NCI-H146 treated with DMSO at 0.1 percent for 48 hours (cell line): ENCODE data around the gene OLFML2B.
A peak's percentile ranks its signal among the peaks of the same experiment; 100 is the strongest.

Experiments
- DNase-seq: peaks from one replicate; lab custom pipeline; 2025; ENCODE audit not compliant: unreplicated experiment; lab: John Stamatoyannopoulos, UW

OLFML2B gene

DNA sequence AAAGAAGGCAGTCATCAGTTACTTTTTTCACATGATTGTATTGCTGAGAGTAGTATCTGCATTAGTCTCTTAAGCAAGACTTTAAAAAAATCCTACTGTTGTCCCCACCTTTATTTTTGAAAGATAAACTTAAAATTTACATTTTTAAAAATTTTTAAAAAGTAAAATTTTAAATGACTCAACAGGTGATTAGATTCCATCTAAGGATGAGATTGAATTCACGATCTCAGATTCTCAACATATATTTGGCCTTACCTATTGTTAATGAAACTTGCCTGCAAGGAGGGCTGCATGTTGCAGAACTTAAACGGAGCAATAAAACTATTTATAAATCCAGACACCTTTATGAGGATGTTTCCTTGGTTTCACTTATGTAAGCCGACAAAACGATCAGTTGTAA, 75.2 kb downstream of the OLFML2B start:
- no peak for DNase-seq

DNA sequence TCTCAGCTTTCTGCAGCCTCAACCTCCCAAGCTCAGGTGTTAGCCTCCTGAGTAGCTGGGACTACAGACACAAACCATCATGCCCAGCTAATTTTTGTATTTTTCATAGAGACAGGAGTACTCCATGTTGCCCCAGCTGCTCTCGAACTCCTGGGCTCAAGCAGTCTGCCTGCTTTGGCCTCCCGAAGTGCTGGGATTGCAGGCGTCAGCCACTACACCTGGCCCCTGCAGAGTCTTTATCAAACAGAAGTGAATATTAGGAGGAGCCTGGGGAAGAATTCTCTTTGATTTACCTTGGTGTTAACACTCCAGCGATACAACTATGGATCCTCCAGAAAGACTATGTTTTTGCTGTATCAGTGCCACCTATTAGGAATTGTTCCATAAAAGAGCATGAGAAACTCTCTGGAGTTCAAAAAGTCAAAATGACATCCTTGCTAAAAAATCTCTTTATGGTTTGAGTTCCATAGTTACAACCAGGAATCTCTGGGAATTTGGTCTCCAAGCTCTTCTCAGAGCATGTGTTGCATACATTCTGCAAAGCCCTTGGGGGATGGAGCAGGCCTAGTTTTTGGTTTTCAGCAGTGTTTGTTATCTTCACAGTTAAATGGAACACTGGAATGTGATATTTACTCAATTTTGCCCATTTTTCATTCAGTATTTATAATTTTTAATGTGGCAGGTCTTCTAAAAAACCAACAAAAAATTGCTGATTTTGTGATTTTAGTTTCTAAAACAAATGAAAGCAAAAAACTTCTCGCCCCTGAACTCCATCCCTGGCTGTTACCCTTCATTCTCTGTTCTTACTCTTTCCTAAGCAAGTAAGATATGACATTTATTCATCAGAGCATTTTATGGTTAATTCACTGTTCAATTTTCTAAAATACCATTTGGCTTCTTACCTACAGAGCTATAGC, 77.3 kb downstream of the OLFML2B start:
- no peak for DNase-seq

DNA sequence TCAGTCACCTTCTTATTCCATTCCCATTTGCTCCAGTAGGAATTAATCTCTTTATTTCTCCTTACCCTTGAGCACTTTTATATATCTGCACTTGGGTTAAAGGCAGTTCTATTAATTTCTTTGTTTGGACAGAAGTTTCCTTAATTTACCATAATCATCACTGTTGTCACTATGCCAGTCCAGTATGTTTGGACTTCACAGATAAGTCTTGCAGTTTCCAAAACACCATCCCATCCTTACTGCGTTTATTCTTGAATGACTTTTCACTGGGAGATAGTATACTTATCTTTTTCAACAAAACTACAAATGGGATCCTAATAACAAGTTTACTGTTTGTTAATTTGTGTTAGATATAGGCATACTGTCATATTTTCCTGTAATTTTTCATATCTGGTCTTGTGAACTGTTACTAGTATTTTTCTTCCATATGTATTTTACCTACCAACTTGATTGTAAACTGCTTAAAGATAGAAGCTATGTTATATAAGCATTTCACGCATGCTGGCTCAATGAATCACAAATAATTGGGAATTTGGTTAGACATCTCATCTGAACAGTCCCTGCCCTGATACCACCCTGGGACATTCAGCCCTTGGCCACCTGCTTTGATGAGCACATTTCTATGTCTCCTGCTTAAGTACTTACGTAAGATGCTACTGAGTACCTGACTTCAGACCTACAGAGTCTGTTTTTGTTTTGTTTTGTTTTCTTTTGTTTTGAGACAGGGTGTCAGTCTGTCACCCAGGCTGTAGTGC, 78.2 kb downstream of the OLFML2B start:
- no peak for DNase-seq

DNA sequence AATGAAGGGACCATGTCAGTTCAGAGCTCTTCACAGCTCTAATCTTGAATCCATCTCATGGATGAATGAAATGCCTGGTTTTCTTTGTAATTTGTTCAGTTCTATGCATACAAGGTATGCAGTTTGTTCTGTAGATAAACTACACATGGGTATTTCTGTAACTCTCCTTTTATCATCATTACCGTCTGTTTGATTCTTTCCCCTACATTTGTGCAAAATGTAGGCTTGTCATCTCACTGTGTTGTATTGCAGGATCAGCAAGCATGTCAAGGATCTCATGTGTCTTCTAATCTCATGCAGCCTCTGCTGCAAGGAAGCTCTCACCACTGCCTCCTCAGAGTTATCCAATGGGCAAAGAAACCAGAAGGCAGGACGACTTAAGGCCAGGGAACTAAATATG, 79.3 kb downstream of the OLFML2B start:
- no peak for DNase-seq

DNA sequence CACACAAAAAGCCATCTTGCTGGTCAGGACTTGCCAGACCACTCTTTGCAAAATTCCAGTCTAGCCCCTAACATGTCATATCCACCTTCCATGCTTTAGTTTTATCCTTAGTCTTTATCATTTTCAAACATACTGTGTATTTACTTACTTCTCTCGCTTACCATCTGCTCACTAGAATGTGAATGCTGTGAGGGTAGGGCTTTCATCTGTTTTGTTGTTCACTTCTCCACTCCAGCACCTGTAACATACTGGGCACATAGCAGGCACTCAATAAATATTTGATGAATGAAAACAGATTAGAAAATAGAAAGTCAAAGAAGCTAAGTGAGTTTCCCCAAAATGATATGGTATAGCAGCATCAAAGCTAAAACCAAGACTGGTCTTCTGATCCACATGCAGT, 79.9 kb downstream of the OLFML2B start:
- DNase-seq = peak; percentile 3

DNA sequence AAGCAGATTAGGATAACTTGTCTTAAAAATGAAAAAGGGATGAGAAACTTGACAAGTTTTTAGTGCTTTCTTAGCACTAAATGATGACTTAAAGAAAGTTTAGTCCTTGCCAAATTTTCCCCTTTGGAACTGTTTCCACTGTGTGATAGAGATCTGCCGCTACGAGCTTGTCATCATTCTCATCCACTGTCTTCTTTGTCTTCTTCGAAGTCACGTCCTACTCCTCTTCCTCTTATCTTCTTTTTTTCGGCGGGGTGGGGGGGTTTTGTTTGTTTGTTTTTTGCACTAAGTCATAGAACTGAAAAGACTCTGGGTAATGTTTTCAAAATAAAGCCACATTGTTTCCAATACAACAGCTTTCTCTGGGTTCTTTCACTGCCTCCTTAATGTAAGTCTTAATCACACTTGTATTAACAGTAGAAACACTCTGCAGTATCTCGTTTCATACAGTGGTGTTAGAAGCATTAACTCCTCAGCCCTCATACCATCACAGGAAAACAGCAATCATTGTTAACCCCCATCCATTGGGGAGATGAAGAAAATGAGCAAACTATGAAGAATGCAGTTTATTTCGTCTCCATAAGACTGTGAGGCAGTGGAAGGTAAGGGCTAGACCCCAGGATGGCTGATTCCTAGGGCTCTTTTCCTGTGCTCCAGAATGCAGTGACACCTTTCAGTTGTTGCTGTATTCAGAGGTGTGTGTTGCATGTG, 81.8 kb downstream of the OLFML2B start:
- no peak for DNase-seq

DNA sequence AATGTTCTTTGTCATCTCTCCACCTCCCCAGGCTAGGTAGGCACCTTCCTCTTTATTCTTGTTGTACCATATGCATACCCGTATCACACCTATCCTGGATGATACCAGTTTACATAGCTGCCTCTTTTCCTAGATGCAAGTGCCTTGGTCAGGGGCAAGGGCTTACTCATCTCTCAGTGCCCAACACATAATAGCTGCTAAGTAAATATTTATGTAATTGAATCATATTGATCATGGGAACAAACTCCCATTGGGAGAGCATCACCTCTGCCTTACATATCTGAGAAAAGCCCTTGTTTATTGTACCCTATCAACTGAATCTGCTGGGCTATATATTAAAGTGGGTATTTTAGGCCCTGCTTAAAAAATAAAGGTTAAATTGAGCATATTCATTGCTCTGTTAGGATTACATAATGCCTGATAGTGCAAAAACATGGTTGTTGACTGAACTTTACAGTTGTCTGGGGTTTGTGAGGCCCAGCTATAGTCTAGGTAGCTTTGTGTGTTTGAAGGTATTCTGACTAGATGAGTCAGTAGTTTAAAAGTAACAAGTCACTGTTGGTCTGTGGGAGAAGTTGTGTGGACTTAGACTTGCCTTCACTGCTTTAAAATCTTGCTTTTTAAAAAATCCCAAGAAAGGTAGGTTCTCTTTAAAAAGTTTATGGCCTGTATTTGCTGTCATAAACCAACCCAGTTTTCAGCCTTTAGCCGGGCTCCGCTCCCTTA, 82.6 kb downstream of the OLFML2B start:
- no peak for DNase-seq

DNA sequence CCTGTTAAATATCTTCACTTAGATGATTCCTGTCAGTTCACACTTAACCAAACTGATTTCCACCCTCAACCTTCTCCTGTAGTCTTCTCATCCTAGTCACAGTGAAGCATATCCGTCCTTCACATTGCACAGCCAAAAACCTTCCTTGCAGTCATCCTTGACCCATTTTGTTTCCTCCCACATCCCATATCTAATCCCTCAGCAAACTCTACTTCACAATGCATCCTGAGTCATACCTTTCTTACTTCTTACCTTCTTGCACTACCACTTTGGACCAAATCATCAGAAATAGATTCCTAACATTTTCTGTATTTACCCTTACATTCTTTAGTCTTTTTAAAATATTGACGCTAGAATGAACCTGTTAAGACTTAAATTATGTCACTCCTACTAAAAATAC, 86.9 kb downstream of the OLFML2B start:
- no peak for DNase-seq

DNA sequence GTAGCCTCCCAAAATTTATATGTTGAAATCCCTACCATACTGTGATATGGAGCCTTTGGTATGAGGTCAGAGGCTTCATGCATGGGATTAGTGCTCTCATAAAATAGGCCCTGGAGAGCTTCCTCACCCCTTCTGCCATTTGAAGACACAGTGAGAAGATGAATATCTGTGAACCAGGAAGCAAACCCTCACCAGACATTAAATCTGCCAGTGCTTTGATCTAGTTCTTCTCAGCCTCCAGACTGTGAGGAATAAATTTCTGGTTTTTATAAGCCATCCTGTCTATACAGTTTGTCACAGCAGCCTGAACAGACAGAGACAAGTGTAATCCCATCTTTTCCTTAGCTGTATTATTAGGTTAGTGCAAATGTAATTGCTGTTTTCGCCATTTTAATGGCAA, 88.4 kb downstream of the OLFML2B start:
- DNase-seq = no peak

DNA sequence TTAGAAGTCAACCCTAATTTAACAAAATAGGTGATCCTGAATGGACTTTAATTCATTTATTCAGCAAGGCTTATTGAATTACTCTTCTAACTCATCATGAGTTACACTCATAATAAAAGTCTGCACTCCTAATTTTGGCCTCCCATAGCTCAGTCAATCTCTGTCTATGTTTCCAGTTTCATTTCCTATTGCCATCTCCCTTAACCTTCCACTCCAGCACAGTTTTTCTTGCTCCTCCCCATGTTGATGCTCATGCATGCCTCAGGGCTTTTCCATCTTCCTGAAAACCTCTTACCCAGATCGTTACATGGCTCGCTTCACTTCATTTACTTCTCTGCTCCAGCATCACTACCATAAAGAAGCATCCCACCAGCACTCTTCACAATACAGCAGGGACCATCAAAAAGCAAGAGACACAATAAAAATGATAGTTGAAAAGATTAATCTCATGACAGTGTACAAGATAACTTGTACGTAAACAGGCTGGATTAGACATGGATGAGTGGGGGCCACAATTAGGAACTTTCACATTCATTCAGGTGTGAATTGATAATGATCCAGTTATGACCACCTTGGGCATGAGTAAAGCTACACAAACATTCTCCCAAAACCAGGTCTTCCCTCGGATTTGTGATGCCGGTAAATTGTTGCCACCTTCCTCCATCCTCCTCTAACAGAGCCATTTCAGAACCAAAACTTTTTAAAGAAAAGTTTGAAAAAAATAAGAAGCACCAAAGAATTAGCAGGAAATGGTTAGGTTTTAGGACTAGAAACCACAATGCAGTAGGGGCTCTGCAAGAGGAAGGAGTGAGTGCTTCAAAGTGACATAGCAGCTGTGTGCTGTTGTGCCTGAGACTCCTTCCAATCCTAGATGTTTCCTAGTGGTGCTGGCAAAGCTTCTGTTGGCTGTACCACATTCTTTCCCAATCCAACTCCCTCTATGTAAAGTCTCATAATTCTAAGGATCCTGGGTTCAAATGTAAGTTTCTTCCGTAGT, 89.8 kb downstream of the OLFML2B start:
- no peak for DNase-seq
